Measurements from ENCODE around the gene MYH6.

The MYH6 gene

GRCh38 chr14:23359167-23359626, 48.9 kb downstream of the MYH6 start:
- TF ChIP-seq CTCF (conservative IDR thresholded peaks at IDR 0.05): no peak
- H3K27ac ChIP-seq: no peak overlapping the region

GRCh38 chr14:23358553-23359166, 49.4 kb downstream of the MYH6 start:
- no peak overlapping the region for H3K27ac ChIP-seq

DNA sequence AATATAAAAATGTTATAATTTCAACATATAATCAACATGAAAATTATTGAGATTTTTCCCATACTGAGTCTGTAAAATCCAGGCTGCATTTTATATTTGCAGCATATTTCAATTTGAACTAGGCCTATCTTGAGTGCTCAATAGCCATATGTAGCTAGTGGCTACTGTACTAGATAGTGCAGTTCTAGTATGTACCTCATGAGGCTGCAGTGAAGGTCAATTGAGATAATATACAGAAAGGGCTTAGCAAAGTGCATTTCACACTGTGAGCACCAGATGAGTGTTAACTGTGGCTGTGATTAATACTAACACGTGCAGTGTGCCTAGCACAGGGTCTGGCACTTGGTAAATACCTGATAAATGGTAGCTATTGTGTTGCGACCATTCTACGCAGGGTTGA, 50.0 kb downstream of the MYH6 start:
- TF ChIP-seq CTCF (conservative IDR thresholded peaks at IDR 0.05): no peak
- no peak overlapping the region for H3K27ac ChIP-seq

More at GRCh38 chr14:23358553-23359166, 49.4 kb downstream of the MYH6 start:
- TF ChIP-seq CTCF (conservative IDR thresholded peaks at IDR 0.05): no peak

- H3K27ac ChIP-seq: no peak overlapping the region
- no peak for TF ChIP-seq CTCF (conservative IDR thresholded peaks at IDR 0.05)
Observed at GRCh38 chr14:23357261-23357660, 50.8 kb downstream of the MYH6 start.

- H3K27ac ChIP-seq: no peak overlapping the region
Observed at GRCh38 chr14:23356662-23357061, 51.4 kb downstream of the MYH6 start.

GRCh38 chr14:23355871-23356435, 52.1 kb downstream of the MYH6 start:
- no peak overlapping the region for H3K27ac ChIP-seq
- TF ChIP-seq CTCF (conservative IDR thresholded peaks at IDR 0.05): no peak

More at GRCh38 chr14:23356662-23357061, 51.4 kb downstream of the MYH6 start:
- TF ChIP-seq CTCF (conservative IDR thresholded peaks at IDR 0.05): no peak

DNA sequence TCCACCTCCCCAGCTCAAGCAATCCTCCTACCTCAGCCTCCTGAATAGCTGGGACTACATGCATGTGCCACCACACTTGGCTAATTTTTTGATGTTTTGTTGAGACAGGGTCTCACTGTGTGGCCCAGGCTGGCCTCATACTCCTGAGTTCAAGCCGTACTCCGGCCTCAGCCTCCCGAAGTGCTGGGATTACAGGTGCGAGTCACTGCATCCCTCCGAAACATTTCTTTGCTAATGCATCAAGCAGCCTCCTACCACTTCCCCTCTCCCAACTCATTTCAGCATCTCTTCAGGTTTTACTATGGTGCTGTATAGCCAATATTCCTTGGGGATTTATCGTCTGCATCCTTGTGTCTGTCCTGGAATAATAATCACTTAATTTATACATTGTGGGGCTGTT, 53.1 kb downstream of the MYH6 start:
- no peak for TF ChIP-seq CTCF (conservative IDR thresholded peaks at IDR 0.05)
- H3K27ac ChIP-seq: no peak overlapping the region
